DMS53 treated with DMSO at 0.1 percent for 48 hours (cell line): ENCODE measurements around the gene MUC3A.
"Not testable (repeated sequence)": the region's sequence is repeated elsewhere in the genome, so short reads cannot be mapped to it uniquely, and the experiment has no call there.

Experiments
- DNase-seq: peaks from one replicate; lab custom pipeline; 2025; ENCODE audit not compliant: unreplicated experiment; lab: John Stamatoyannopoulos, UW

MUC3A gene

GRCh38 chr7:100949227-100949932, at the start of gene MUC3A:
Gene MUC3A, plus strand, starts transcription at chr7:100949534. Its CDS starts 91 bp downstream, at chr7:100949625.
- no peak for DNase-seq

- DNase-seq: no peak
These were observed 48.4 kb upstream of the MUC3A start for GRCh38 chr7:100900978-100901377.

- DNase-seq: no peak
These were observed 47.4 kb upstream of the MUC3A start for GRCh38 chr7:100901921-100902332.

GRCh38 chr7:100902638-100903037, 46.7 kb upstream of the MUC3A start:
- no peak for DNase-seq

- DNase-seq: no peak
These were observed 40.8 kb upstream of the MUC3A start for GRCh38 chr7:100908512-100908911.

- DNase-seq: not testable (repeated sequence)
These were observed 38.9 kb upstream of the MUC3A start for GRCh38 chr7:100910443-100910842.

GRCh38 chr7:100911484-100911883, 37.9 kb upstream of the MUC3A start:
- no peak for DNase-seq

- DNase-seq: no peak
These were observed 35.0 kb upstream of the MUC3A start for GRCh38 chr7:100914208-100914878.

GRCh38 chr7:100914879-100915447, 34.4 kb upstream of the MUC3A start:
- DNase-seq: no peak

GRCh38 chr7:100919335-100919734, 30.0 kb upstream of the MUC3A start:
- DNase-seq: not testable (repeated sequence)

GRCh38 chr7:100919779-100920437, 29.4 kb upstream of the MUC3A start:
- not testable (repeated sequence) for DNase-seq

GRCh38 chr7:100921039-100921438, 28.3 kb upstream of the MUC3A start:
- DNase-seq: no peak

- not testable (repeated sequence) for DNase-seq
These were observed 25.7 kb upstream of the MUC3A start for GRCh38 chr7:100923616-100924015.

- no peak for DNase-seq
These were observed 19.5 kb upstream of the MUC3A start for GRCh38 chr7:100929808-100930174.

GRCh38 chr7:100933734-100934133, 15.6 kb upstream of the MUC3A start:
- DNase-seq: no peak

- DNase-seq: not testable (repeated sequence)
These were observed 14.0 kb upstream of the MUC3A start for GRCh38 chr7:100935381-100935780.

- not testable (repeated sequence) for DNase-seq
These were observed 13.2 kb upstream of the MUC3A start for GRCh38 chr7:100936167-100936566.

GRCh38 chr7:100942045-100942774, 7.1 kb upstream of the MUC3A start:
- peak; percentile 28 for DNase-seq

GRCh38 chr7:100943693-100944092, 5.6 kb upstream of the MUC3A start:
- no peak for DNase-seq

GRCh38 chr7:100944138-100944537, 5.2 kb upstream of the MUC3A start:
- DNase-seq: no peak

GRCh38 chr7:100946111-100946510, 3.2 kb upstream of the MUC3A start:
- DNase-seq: no peak
